ENCODE data around the gene C5orf63.

DNA sequence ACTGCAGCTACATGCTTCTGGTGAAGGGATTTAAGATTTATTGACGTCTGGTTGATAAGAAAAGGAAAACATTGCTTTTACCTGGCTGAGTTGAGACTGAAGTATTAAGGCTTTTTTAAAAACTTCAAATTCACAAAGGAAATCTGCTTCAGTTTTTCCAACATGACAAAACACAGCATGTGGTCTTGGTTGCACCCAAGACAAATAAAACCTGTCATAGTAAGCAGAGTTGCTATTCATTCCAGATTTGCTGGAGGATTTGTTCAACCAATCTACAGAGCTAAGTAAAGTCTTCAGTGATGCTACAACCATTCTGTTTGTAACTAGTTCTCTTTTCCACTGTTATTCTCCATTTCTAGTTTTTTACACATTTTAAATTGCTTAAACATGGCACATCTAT lies 11.3 kb downstream of the C5orf63 start:
- TF ChIP-seq, protein P1, sequence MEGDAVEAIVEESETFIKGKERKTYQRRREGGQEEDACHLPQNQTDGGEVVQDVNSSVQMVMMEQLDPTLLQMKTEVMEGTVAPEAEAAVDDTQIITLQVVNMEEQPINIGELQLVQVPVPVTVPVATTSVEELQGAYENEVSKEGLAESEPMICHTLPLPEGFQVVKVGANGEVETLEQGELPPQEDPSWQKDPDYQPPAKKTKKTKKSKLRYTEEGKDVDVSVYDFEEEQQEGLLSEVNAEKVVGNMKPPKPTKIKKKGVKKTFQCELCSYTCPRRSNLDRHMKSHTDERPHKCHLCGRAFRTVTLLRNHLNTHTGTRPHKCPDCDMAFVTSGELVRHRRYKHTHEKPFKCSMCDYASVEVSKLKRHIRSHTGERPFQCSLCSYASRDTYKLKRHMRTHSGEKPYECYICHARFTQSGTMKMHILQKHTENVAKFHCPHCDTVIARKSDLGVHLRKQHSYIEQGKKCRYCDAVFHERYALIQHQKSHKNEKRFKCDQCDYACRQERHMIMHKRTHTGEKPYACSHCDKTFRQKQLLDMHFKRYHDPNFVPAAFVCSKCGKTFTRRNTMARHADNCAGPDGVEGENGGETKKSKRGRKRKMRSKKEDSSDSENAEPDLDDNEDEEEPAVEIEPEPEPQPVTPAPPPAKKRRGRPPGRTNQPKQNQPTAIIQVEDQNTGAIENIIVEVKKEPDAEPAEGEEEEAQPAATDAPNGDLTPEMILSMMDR (conservative IDR thresholded peaks at IDR 0.05) = no peak
- no peak for TF ChIP-seq ZFX (IDR thresholded peaks at IDR 0.05)
